GM12865 (cell line): ENCODE measurements around the gene GTPBP3.
A peak's percentile ranks its signal among the peaks of the same experiment; 100 is the strongest.
"Not testable (repeated sequence)": the region's sequence is repeated elsewhere in the genome, so short reads cannot be mapped to it uniquely, and the experiment has no call there.

Experiments
- DNase-seq: peaks from one replicate; pipeline ENCODE4 v3.0.0; 2010; ENCODE audit warnings: low read depth
- H3K4me3 ChIP-seq: 2 replicates; pipeline ENCODE4 v1.5.1; 2011; ENCODE audit warnings: mild to moderate bottlenecking, low read depth, low read length, control low read depth
- TF ChIP-seq, protein P1 (sequence below): IDR thresholded peaks from 2 replicates; pipeline ENCODE4 v1.5.1; 2011; ENCODE audit warnings: low read length, control low read depth, low read depth, inconsistent platforms; ENCODE audit not compliant: insufficient read depth; ENCODE audit errors: missing control alignments

GTPBP3 gene

DNA sequence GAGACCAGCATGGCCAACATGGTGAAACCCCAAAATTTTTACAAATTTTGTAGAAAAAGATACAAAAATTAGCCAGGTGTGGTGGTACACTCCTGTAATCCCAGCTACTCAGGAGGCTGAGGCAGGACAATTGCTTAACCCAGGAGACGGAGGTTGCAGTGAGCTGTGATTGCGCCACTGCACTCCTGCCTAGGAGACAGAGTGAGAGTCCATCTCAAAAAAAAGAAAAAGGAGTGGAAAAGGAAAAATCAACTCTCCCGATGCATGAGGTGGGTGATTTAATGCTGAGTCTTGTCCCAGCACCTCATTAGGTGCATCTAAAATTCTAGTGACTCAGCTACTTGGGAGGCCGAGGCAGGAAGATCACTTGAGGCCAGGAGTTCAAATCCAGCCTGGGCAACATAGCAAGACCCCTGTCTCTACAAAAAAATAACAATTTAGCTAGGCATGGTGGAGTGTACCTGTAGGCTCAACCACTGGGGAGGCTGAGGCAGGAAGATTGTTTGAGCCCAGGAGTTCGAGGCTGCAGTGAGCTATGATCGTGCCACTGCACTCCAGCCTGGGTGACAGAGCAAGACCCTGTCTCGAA is 19.8 kb downstream of the GTPBP3 start:
- H3K4me3 ChIP-seq: no peak overlapping the region
- no peak for DNase-seq
- TF ChIP-seq, protein P1, sequence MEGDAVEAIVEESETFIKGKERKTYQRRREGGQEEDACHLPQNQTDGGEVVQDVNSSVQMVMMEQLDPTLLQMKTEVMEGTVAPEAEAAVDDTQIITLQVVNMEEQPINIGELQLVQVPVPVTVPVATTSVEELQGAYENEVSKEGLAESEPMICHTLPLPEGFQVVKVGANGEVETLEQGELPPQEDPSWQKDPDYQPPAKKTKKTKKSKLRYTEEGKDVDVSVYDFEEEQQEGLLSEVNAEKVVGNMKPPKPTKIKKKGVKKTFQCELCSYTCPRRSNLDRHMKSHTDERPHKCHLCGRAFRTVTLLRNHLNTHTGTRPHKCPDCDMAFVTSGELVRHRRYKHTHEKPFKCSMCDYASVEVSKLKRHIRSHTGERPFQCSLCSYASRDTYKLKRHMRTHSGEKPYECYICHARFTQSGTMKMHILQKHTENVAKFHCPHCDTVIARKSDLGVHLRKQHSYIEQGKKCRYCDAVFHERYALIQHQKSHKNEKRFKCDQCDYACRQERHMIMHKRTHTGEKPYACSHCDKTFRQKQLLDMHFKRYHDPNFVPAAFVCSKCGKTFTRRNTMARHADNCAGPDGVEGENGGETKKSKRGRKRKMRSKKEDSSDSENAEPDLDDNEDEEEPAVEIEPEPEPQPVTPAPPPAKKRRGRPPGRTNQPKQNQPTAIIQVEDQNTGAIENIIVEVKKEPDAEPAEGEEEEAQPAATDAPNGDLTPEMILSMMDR: no peak

DNA sequence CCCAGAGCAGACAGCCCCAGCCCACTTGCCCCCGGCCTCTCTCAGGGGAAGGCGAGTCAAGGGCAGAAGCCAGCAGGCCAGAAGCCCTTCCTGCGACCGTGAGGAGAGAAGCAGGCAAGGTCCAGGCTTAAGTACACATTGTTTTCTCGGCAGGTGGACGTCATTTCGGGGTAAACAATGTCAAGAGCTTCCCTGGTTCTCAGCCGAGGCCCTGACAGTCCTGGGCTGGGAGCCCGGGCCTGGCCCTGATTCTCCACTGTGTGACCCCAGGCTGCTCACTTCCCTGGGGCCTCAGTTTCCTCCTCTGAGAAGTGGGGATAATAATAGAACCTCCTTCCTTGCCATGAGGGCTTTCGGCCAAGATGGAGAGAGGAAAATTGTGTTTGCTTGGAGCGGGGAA is 20.4 kb downstream of the GTPBP3 start:
- TF ChIP-seq, protein P1: no peak
- no peak for DNase-seq
- H3K4me3 ChIP-seq: no peak overlapping the region

DNA sequence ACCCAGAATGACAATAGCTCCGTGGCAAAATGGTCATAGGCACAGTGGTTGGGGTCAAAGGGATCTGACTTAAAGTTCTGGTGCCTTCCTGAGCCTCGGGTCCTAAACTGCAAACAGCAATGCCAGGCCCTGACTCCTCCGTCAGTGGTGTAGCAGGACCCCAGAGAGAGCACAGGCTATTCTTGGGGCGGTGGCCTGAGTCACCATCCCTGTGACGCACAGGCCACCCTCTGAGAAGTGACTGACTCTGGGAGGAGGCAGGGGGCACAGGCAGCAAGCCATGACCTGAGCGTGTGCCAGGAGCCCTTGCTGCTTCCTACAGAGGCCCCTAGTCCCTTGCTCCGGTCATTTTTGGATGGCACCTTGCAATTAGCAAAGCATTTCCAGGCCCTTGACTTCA is 21.0 kb downstream of the GTPBP3 start:
- no peak overlapping the region for H3K4me3 ChIP-seq
- TF ChIP-seq, protein P1: no peak
- no peak for DNase-seq

DNA sequence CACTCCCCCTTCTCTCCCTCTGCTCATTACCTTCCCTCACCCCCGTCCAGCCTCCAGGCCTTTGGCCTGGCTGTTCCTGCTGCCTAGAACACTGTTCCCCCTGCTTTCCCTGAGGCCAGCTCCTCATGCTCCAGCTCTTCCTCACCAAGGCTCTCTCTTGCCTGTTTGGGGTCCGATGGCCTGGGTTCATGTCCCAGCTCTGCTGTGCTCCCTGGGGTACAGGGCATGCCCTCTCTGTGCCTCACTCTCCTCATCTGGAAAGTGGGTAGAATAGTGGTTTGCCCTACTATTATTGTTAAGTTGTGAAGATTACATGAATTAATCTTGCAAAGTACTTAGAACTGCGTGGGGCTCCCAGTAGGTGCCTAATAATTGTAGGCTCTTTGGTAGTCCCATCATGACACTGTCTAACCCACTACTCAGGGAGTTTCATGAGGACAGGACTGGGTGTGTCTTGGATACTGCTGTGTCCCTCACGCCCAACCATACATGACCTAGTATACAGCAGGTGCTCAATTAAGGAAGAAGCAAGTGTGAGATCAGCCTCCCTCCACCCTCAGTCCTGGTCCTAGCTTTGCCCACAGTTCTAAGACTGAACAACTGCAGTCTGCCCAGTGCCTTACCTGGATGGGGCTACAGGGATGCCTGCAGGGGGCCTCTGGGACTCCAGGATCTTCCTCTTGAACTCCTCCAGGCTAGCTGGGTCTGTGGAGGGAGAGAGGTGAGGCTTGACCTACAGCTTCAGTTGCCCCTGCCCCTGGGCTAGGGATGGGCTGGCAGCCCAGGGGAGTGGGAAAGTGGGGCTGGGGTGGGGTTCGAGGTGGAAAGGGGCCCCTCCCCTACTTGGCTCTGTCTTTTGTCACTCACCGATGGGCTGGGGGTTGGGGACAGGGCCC is 22.8 kb downstream of the GTPBP3 start:
- DNase-seq: no peak
- TF ChIP-seq, protein P1: no peak
- no peak overlapping the region for H3K4me3 ChIP-seq

DNA sequence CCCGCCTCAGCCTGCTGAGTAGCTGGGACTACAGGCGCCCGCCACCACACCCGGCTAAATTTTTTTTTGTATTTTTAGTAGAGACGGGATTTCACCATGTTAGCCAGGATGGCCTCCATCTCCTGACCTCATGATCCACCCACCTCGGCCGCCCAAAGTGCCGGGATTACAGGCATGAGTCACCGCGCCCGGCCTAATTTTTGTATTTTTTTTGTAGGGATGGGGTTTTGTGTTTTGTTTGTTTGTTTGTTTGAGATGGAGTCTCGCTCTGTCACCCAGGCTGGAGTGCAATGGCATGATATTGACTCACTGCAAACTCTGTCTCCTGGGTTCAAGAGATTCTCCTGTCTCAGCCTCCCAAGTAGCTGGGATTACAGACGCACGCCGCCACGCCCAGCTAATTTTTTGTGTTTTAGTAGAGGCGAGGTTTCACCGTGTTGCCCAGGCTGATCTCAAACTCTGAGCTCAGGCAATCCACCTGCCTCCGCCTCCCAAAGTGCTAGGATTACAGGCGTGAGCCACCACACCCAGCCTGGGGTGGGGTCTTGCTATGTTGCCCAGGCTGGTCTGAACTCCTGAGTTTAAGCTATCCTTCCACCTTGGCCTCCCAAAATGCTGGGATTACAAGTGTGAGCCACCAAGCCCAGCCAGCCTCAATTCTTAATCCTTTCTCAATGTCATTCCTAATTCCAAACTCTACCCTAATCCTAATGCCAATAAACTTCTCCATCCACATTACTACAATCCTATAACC is 26.7 kb downstream of the GTPBP3 start:
- DNase-seq, H3K4me3 ChIP-seq: not testable (repeated sequence)

DNA sequence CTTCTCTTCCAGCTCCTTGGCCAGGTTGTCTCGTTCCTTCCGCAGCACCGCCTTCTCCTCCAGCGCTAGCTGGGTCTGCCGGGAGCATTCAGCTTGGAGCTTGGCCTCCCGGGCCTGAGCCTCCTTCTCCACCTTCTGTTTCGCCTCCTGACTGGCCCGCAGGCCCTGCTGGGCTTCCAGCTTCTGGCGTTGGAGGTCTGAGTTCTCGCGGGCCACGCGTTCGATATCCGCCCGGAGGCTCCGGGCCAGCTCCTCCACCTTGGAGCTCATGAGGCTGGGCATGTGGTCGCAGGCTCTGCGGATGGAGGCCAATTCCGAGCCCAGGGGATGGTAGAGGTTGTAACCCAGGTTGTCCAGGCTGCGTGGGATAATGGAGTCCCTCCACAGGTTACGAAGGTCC is 28.0 kb downstream of the GTPBP3 start:
- DNase-seq: no peak
- H3K4me3 ChIP-seq: no peak overlapping the region
- TF ChIP-seq, protein P1: no peak

DNA sequence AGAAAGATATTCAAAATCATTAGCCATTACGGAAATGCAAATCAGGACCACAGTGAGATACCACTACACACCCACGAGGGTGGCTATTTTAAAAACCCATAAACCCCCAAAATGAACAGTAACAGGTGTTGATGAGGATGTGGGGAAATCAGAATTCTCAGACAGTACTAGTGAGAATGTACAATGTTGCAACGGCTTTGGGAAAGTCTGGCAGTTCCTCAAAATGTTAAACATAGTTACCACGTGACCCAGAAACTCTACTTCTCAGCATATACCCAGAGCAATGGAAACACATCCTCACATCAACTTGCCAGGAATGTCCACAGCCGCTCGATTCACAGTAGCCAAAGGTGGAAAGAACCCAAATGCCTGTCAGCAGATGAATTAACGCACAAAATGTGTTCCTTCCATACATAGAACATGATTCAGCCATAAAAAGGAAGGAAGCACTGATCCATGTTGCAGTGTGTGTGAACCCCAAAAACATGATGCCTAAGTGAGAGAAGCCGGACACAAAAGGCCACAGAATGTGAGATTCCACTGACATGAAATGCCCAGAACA is 32.8 kb downstream of the GTPBP3 start:
- no peak overlapping the region for H3K4me3 ChIP-seq
- peak; percentile 81 for DNase-seq
- TF ChIP-seq, protein P1: no peak
